GM18907 (cell line): ENCODE results near the gene NBL1.
A peak's percentile ranks its signal among the peaks of the same experiment; 100 is the strongest.

ENCODE experiments used
- ATAC-seq: cut with Tn5 transposase; IDR thresholded peaks from one replicate; pipeline ENCODE4 v1.9.1; 2021; ENCODE audit warnings: mild to moderate bottlenecking, moderate library complexity; ENCODE audit not compliant: unreplicated experiment

The NBL1 gene

DNA sequence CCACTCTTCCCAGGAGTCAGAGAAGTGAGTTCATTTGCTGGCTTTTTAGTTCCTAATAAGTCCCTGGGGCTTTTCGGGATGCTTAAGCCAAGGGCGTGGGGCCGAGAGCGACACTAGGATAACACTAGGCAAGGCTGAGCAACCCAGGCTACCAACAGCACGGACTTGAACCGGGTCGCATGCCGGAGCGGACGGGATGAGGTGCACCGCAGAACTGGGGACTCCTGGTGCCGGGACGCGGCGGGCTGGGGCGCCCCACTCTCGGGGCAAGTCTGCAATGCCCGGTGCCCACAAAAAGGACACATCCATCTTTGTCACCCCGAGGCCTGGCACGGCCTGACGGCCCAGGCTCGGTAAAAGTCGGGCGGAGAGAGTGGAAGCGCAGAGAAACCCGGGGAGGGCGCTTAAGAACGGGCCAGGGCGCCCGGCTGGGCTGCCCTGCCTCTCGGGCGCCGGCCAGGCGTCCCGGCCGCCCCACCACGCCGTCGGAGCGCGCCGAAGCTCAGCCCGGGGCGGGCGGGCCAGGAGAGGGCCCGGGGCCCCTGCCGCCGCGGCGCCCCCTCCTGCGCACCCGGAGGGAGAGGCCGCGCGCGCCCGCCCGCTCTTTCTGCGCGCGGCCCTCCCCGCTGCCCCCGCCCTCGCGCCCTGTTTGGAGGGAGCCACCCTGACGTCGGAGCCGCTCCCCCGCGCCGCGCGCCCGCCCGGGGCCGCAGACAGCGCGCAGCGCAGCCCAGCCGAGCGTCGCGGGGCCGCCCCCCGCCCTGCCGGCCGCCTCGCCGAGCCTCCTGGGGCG lies at the start of gene NBL1:
NBL1 (plus strand) TSS at position 710 of the 793 bp plus-strand sequence. CDS start 10,720 bp downstream, outside the sequence.
- ATAC-seq: no peak

GRCh38 chr1:19596065-19596713 lies 47.9 kb upstream of the NBL1 start:
- ATAC-seq: no peak

DNA sequence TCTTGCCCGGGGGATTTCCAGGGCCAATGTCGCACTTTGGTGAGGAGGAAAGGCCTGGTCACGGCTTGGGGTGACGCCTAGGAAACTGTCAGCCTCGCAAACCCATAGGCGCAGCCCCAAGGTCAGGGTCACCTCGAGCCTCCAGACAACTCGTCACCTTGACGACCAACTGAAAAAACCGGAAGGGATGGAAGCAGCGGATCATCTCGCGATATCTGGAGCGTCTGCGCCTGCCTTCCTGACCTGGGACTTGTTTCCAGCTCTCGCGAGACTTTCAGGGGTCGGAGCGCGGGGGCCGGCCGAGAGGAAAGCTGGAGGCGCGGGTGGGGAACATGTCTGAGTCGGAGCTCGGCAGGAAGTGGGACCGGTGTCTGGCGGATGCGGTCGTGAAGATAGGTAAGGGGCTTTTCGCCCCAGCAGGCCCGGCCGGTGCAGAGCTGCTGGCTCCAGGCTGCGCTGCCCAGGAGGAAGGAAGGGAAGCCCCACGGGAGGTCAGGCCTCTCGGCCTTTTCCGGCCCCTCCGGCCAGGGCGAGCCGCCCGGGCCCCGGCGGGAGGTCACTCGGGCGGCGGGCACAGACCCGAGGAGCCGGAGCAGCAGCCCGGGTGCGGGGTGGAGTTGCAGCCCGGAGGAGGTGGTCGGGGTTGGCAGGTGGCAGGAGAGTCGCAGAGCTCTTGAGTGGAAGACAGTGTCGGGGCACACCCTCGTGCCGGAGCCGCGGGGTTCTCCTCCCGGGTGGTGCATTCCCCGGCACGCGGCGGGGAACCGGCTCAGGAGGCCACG lies 47.2 kb upstream of the NBL1 start:
- ATAC-seq: peak; percentile 89

- ATAC-seq: no peak
Observed at GRCh38 chr1:19597496-19598309, 46.4 kb upstream of the NBL1 start.

- ATAC-seq: no peak
Observed at GRCh38 chr1:19599810-19600209, 44.3 kb upstream of the NBL1 start.

GRCh38 chr1:19602486-19602885 lies 41.6 kb upstream of the NBL1 start:
- no peak for ATAC-seq

DNA sequence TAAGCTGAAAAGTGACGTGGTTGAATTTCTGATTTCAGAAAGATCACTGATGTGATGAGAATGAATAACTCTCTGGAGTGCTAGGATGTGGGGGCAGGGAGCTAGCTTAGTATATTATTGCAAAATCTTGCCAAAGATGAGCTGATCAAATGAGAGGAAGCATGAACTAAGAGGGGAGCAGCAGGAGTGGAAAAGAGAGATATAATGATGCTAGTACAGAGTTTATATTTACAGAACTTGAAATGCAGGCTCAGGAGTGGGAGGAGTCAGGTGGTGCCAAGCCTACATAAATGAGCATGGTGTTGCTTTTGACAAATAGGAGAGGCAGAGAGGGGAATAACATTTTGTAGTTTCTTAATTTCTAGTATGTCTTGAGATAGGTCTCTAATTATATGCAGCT lies 38.1 kb upstream of the NBL1 start:
- no peak for ATAC-seq

DNA sequence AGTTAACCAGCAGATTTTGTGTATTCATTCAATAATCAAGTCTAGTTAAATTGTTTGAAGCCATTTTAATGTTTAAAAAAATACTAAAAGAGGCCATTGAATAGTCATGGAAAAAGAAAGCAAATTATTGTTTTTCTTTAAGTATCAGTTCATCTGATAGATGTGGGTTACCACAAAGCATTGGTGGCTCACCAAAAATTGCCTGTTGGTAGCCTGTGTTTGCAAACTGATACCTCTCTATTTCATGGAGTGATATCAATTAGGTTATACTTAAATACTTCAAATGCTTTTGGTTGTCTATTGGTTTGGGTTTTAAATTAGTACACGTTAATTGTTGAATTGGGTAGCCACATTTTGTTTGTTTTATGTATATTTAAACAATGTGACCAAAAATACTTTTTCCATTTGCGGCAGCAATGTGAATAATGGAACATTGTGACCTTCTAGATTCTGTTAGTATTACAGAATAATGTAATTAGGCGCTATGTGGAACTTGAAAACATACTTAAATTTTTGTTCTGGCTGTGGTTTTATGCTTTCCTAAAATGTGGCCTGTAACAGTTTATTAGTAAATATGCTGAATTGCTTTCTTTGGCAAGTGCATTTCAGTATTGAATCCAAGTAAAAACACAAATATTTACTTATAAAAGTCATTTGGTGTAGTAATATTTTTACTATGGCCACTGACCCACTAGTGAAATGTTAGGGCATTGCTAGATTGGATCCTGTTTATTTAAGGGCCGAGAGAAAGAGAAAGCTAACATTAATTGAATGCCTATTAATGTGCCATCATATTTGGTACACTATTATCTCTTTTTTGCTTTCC lies 37.1 kb upstream of the NBL1 start:
- ATAC-seq: no peak

- ATAC-seq: no peak
Observed at GRCh38 chr1:19608232-19608631, 35.9 kb upstream of the NBL1 start.

GRCh38 chr1:19610282-19610981 lies 33.7 kb upstream of the NBL1 start:
- ATAC-seq: no peak

- ATAC-seq: no peak
Observed at GRCh38 chr1:19612530-19612929, 31.6 kb upstream of the NBL1 start.

DNA sequence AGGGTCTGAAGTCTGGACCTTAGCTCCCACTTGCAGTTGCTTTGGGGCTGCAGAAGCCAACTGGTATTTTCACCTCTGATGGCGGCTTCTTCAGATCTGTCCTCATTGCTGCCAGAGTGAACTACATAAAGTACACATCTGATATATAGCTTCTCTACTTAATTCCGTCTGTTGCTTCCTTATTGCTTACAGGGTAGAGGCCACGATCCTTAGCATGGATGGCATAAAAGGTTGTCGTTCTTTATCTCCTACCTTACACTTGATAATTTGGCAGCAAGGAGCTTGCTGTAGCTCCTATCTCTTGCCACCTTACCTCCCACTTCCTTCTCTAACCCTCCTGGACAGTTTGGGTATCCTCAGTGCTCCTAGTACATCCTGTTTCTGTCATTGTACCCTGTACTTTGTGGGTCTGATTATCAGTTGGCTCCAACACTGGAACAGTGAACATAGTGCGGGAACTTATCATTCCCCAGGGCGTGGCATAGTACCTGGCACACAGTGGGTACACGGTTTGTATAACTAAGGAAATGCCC lies 30.9 kb upstream of the NBL1 start:
- ATAC-seq: no peak

- no peak for ATAC-seq
Observed at GRCh38 chr1:19615438-19615837, 28.7 kb upstream of the NBL1 start.

GRCh38 chr1:19616489-19616888 lies 27.6 kb upstream of the NBL1 start:
- ATAC-seq: no peak

- no peak for ATAC-seq
Observed at GRCh38 chr1:19617376-19617775, 26.7 kb upstream of the NBL1 start.

DNA sequence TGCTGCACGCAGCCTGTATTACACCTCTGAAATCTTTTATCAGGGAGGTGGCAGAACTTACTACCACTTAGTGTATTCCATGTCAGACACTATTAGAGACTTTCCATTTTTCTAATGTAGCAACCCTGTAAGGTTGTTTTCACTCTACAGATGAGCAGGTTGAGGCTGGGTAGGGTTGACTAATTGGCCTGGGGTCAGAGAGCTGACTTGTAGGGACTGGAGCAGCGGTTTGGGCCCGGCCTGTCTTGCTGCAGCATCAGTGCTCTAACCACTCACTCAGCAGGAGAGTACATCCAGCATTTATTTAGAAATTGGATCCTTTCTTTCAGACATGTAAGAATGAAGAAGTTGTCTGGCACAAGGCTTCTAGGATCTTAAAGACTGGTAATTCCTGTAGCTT lies 25.7 kb upstream of the NBL1 start:
- no peak for ATAC-seq

DNA sequence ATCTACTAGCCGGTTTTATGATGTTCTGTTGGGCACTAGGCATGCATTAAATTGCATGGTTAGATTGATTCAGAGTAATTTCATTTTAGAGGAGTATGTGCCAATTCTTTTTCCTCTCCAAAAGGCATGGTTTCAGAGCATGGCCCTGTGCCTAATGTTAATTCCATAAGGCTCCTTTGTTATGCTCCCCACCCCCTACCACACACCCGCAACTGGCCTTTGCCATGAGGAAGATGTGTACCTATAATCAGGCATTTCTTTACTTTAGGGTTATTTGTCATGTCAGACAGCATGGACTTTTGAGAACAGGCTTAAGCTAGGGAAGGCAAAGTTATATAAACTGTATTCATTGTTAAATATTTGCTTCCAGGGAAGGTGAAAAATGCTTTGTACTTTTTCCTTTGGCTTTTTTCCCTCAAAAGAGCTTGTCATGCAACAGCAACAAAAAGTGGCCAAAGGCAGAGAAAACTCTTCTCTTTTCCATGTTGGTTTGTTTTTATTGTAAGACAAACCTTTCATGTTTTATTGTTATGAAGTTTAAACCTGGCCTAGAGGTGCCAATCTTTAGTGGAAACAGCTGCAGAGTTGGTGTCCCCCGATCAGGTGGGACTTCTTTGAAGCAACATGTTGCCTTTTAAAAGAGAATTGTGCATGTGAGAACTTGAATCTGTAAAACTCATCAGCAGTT lies 24.3 kb upstream of the NBL1 start:
- no peak for ATAC-seq

DNA sequence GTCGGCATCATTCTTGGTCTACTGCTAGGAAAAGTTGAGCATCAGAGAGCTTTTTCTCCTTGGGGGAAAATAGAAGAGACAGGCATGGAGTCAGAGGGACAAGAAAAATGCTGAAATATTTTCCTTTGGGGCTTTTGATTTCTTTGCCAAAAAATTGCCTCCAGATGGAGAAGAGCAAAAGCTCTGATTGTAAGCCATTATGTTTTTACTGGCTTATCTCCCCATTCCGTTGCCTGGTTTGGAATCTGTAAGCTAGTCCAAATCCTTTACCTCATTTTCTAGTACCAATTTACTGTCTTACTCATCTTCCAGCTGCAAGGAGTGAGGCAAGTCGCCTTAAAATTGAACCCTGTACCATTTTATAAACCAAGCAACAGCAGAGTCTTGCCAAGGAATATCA lies 23.3 kb upstream of the NBL1 start:
- no peak for ATAC-seq
